Measurements from ENCODE around the gene RAB40AL. TPM values are rescaled to one million over a fixed set of nuclear protein-coding genes. Genes with fewer than 3 reads are reported as not detected.

RAB40AL gene
- total and polyA plus RNA-seq, 2 of the 4 experiments (the other 2 are of a cell fraction), result 0.34 to 0.36 TPM

DNA sequence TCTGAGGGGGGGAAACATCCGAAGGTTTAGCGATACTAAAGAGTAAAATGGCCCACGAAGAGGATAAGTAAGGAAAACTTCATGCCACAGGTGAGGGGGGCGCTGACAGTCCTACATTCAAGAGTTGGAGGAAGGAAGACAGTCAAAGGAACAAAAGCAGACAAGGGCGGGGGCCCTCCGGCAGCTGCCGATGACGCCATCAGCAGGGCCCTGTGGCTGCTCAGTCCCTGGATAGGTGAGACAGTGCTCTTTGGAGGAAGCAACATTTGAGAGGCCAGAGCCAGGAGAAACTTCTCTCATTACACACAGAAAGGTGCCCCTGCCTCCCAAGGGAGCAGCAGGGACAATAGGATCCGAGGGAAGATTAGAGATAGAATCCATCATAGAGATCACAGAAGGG, 41.5 kb downstream of the RAB40AL start:
- Histone ChIP-seq H4K5ac (ENCODE audit: low read depth, low read length) (no peak overlapping the region), H3K4me1 (ENCODE audit: control insufficient read depth, insufficient read depth, low read length) (no peaks in the 10 kb centered on the region), H2BK15ac (ENCODE audit: low read depth, low read length) (no peak overlapping the region), H3K14ac (replicated peaks; ENCODE audit: low read depth, low read length) (no peak overlapping the region), H3K27me3 (ENCODE audit: control insufficient read depth, insufficient read depth, low read length) (peaks cover 14% of the 10 kb centered on the region), H3K9me3 (ENCODE audit: control insufficient read depth, insufficient read depth, low read length) (no peaks in the 10 kb centered on the region), H3K4me2 (ENCODE audit: low read depth, low read length) (no peak overlapping the region), H3K18ac (ENCODE audit: low read depth, low read length) (no peak overlapping the region), H3K56ac (ENCODE audit: extremely low read depth, insufficient read depth, low read length) (no peak overlapping the region), H3K36me3 (ENCODE audit: control insufficient read depth, insufficient read depth, low read length) (no peaks in the 10 kb centered on the region), H3K79me1 (ENCODE audit: low read depth in 1 of 2, low read length in 2 of 2) (no peaks in the 10 kb centered on the region), H2BK20ac (ENCODE audit: low read depth, low read length) (no peak overlapping the region), H3K27ac (ENCODE audit: insufficient read depth, low read length) (no peak overlapping the region), H4K91ac (ENCODE audit: insufficient read depth, low read depth, low read length) (no peak overlapping the region), H4K8ac (ENCODE audit: low read depth in 2 of 2, low read length in 2 of 2) (no peak overlapping the region), H3K4me3 (ENCODE audit: insufficient read depth, low read depth, low read length) (no peak overlapping the region), H2AK9ac (replicated peaks; ENCODE audit: low read depth, low read length, poor library complexity) (no peak overlapping the region), H2AFZ (replicated peaks; ENCODE audit: low read length, poor library complexity) (no peak overlapping the region), H3K9me1 (ENCODE audit: insufficient read depth, low read length) (no peaks in the 10 kb centered on the region), H4K20me1 (ENCODE audit: insufficient read depth, low read length) (no peaks in the 10 kb centered on the region), H2AK5ac (ENCODE audit: low read depth, low read length) (no peak overlapping the region), H3K23ac (ENCODE audit: low read depth, low read length) (no peak overlapping the region), H3K9ac (ENCODE audit: low read depth, low read length) (no peak overlapping the region), H2BK120ac (ENCODE audit: low read depth, low read length) (no peak overlapping the region), H3K4ac (ENCODE audit: low read depth, low read length) (no peak overlapping the region), H2BK5ac (ENCODE audit: low read depth, low read length, poor library complexity, severe bottlenecking) (no peak overlapping the region)
- ATAC-seq (ENCODE audit: low read depth) (no peak), DNase-seq (no peak)
- 55% methylated on average over 2 of the region's 9 CpGs; no CpG with 5 or more reads in 1 of the 2 experiments for WGBS, 2 experiments (ENCODE audit: extremely low coverage in 2 of 2, insufficient read length in 1 of 2)
- BruUV-seq (replicated peaks), result no TSS peak
- dilution Hi-C loops (cut with HindIII; ENCODE audit: low sequenced_read_pairs, unreplicated experiment) (no loop called here), in situ Hi-C loops (cut with MboI; ENCODE audit: low sequenced_read_pairs) (no loop called here), intact Hi-C loops (cut with micrococcal nuclease) (no loop called here)
- TF ChIP-seq MAFK (IDR thresholded peaks at IDR 0.05; ENCODE audit: low read depth, low read length) (no peak), CEBPB (IDR thresholded peaks at IDR 0.05; ENCODE audit: low read depth, low read length) (no peak), MAZ (IDR thresholded peaks at IDR 0.05; ENCODE audit: borderline replicate concordance, low read depth, low read length) (no peak), SMC3 (IDR thresholded peaks at IDR 0.05; ENCODE audit: low read depth, low read length) (no peak), FOS (IDR thresholded peaks at IDR 0.05; ENCODE audit: low read depth, low read length) (no peak), NFE2L2 (IDR thresholded peaks at IDR 0.05; ENCODE audit: low read depth, low read length) (no peak), POLR2A (IDR thresholded peaks at IDR 0.05; ENCODE audit: low read depth, low read length) (no peak), RFX5 (IDR thresholded peaks at IDR 0.05; ENCODE audit: low read depth, low read length) (no peak), BHLHE40 (IDR thresholded peaks at IDR 0.05; ENCODE audit: low read depth, low read length) (no peak), RCOR1 (IDR thresholded peaks at IDR 0.05; ENCODE audit: insufficient replicate concordance, low read length) (no peak), CHD1 (IDR thresholded peaks at IDR 0.05; ENCODE audit: low read depth, low read length) (no peak), RAD21 (IDR thresholded peaks at IDR 0.05; ENCODE audit: low read length) (no peak), MXI1 (IDR thresholded peaks at IDR 0.05; ENCODE audit: borderline replicate concordance, low read depth, low read length) (no peak)
- TF ChIP-seq, protein P1, sequence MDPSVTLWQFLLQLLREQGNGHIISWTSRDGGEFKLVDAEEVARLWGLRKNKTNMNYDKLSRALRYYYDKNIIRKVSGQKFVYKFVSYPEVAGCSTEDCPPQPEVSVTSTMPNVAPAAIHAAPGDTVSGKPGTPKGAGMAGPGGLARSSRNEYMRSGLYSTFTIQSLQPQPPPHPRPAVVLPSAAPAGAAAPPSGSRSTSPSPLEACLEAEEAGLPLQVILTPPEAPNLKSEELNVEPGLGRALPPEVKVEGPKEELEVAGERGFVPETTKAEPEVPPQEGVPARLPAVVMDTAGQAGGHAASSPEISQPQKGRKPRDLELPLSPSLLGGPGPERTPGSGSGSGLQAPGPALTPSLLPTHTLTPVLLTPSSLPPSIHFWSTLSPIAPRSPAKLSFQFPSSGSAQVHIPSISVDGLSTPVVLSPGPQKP (IDR thresholded peaks at IDR 0.05; ENCODE audit: borderline replicate concordance, low read depth, low read length), result no peak
- TF ChIP-seq, protein P2, sequence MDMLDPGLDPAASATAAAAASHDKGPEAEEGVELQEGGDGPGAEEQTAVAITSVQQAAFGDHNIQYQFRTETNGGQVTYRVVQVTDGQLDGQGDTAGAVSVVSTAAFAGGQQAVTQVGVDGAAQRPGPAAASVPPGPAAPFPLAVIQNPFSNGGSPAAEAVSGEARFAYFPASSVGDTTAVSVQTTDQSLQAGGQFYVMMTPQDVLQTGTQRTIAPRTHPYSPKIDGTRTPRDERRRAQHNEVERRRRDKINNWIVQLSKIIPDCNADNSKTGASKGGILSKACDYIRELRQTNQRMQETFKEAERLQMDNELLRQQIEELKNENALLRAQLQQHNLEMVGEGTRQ (IDR thresholded peaks at IDR 0.05; ENCODE audit: low read depth, low read length), result no peak
- TF ChIP-seq, protein P3, sequence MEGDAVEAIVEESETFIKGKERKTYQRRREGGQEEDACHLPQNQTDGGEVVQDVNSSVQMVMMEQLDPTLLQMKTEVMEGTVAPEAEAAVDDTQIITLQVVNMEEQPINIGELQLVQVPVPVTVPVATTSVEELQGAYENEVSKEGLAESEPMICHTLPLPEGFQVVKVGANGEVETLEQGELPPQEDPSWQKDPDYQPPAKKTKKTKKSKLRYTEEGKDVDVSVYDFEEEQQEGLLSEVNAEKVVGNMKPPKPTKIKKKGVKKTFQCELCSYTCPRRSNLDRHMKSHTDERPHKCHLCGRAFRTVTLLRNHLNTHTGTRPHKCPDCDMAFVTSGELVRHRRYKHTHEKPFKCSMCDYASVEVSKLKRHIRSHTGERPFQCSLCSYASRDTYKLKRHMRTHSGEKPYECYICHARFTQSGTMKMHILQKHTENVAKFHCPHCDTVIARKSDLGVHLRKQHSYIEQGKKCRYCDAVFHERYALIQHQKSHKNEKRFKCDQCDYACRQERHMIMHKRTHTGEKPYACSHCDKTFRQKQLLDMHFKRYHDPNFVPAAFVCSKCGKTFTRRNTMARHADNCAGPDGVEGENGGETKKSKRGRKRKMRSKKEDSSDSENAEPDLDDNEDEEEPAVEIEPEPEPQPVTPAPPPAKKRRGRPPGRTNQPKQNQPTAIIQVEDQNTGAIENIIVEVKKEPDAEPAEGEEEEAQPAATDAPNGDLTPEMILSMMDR (conservative IDR thresholded peaks at IDR 0.05; ENCODE audit: low read depth, low read length), result no peak
- ChIA-PET CTCF (no interaction called here), POLR2A (ENCODE audit: unreplicated experiment) (no interaction called here)

Measured in IMR-90 (cell line).